Activated naive CD4-positive, alpha-beta T cell treated with anti-CD3 and anti-CD28 coated beads, Interleukin-2, amount 10 ng/mL, durations not matched to agents 7 days and 5 days (primary cell): ENCODE results near the gene LRSAM1.

Experiments used
- CTCF ChIA-PET: fragments of 350-600 bp; sonication (Branson Sonifier 250); formaldehyde crosslinking; loops from one replicate; lab custom pipeline; 2021; ENCODE audit warnings: antibody characterized with exemption; lab: Charles Lee
- DNase-seq: peaks from one replicate; pipeline ENCODE4 v3.0.0-alpha.2; 2020
- H3K27ac Mint-ChIP-seq: one replicate; pipeline ENCODE4 v1.8.0; 2021; ENCODE audit warnings: mild to moderate bottlenecking, moderate library complexity, mixed read lengths
- H3K27me3 Mint-ChIP-seq: one replicate; pipeline ENCODE4 v1.8.0; 2021; ENCODE audit warnings: mild to moderate bottlenecking, mixed read lengths
- H3K36me3 Mint-ChIP-seq: one replicate; pipeline ENCODE4 v1.8.0; 2021; ENCODE audit warnings: mixed read lengths
- H3K4me1 Mint-ChIP-seq: one replicate; pipeline ENCODE4 v1.8.0; 2021; ENCODE audit warnings: mixed read lengths
- H3K4me3 Mint-ChIP-seq: one replicate; pipeline ENCODE4 v1.8.0; 2021; ENCODE audit warnings: mild to moderate bottlenecking, moderate library complexity, mixed read lengths
- H3K9me3 Mint-ChIP-seq: one replicate; pipeline ENCODE4 v1.8.0; 2021; ENCODE audit warnings: mixed read lengths

Gene LRSAM1

GRCh38 chr9:127526655-127527559 is 75.6 kb downstream of the LRSAM1 start:
- no peak for DNase-seq
- Mint-ChIP-seq H3K4me1 (peaks cover 4% of the 10 kb centered on the region), H3K36me3 (peaks cover 65% of the 10 kb centered on the region), H3K27ac (peak overlapping the region; percentile 8), H3K27me3 (no peaks in the 10 kb centered on the region), H3K9me3 (peaks cover 30% of the 10 kb centered on the region), H3K4me3 (no peak overlapping the region)
- CTCF ChIA-PET, result interaction anchor here (0.8 to 2.4 kb wide), 7 partner anchors 10 to 207 kb away, joined by 3 to 20 read pairs (median 5); partner anchors contain the start of gene TOR2A

- DNase-seq, result no peak
- CTCF ChIA-PET, result interaction anchor here (1.0 to 1.5 kb wide), 3 partner anchors 55 to 58 kb away, joined by 3 read pairs; no protein-coding TSS in a partner anchor
- Mint-ChIP-seq H3K27me3 (no peaks in the 10 kb centered on the region), H3K36me3 (peaks cover 62% of the 10 kb centered on the region), H3K9me3 (peaks cover 30% of the 10 kb centered on the region), H3K27ac (no peak overlapping the region), H3K4me1 (peaks cover 2% of the 10 kb centered on the region), H3K4me3 (no peak overlapping the region)
These were observed 76.4 kb downstream of the LRSAM1 start for GRCh38 chr9:127527560-127528268.

GRCh38 chr9:127528422-127529251 is 77.3 kb downstream of the LRSAM1 start:
- Mint-ChIP-seq H3K9me3 (peaks cover 22% of the 10 kb centered on the region), H3K4me3 (no peak overlapping the region), H3K4me1 (no peaks in the 10 kb centered on the region), H3K27ac (no peak overlapping the region), H3K27me3 (no peaks in the 10 kb centered on the region), H3K36me3 (peaks cover 54% of the 10 kb centered on the region)
- CTCF ChIA-PET, result interaction anchor here (1.0 to 1.5 kb wide), 3 partner anchors 54 to 57 kb away, joined by 3 read pairs; no protein-coding TSS in a partner anchor
- no peak for DNase-seq

- no peak for DNase-seq
- no peaks in the 10 kb centered on the region for H3K4me1 Mint-ChIP-seq
- peaks cover 16% of the 10 kb centered on the region for H3K9me3 Mint-ChIP-seq
- H3K27ac Mint-ChIP-seq, result peak overlapping the region; percentile 58
- no peaks in the 10 kb centered on the region for H3K27me3 Mint-ChIP-seq
- peaks cover 46% of the 10 kb centered on the region for H3K36me3 Mint-ChIP-seq
- no peak overlapping the region for H3K4me3 Mint-ChIP-seq
- CTCF ChIA-PET, result no interaction called here
These were observed 78.4 kb downstream of the LRSAM1 start for GRCh38 chr9:127529671-127530070.

GRCh38 chr9:127530206-127530941 is 79.1 kb downstream of the LRSAM1 start:
- H3K9me3 Mint-ChIP-seq, result peaks cover 9% of the 10 kb centered on the region
- DNase-seq, result no peak
- peak overlapping the region; percentile 58 for H3K27ac Mint-ChIP-seq
- H3K4me1 Mint-ChIP-seq, result no peaks in the 10 kb centered on the region
- no peaks in the 10 kb centered on the region for H3K27me3 Mint-ChIP-seq
- CTCF ChIA-PET, result no interaction called here
- H3K36me3 Mint-ChIP-seq, result peaks cover 42% of the 10 kb centered on the region
- H3K4me3 Mint-ChIP-seq, result no peak overlapping the region

- Mint-ChIP-seq H3K9me3 (peaks cover under 1% of the 10 kb centered on the region), H3K27me3 (no peaks in the 10 kb centered on the region), H3K27ac (no peak overlapping the region), H3K36me3 (peaks cover 31% of the 10 kb centered on the region), H3K4me1 (no peaks in the 10 kb centered on the region), H3K4me3 (no peak overlapping the region)
- DNase-seq, result no peak
- CTCF ChIA-PET, result interaction anchor here (1.3 kb wide), 1 partner anchor 203 kb away, joined by 3 read pairs; the partner anchor contains the start of gene TOR2A
These were observed 80.4 kb downstream of the LRSAM1 start for GRCh38 chr9:127531676-127532075.

GRCh38 chr9:127534250-127534906 is 83.1 kb downstream of the LRSAM1 start:
- Mint-ChIP-seq H3K27me3 (no peaks in the 10 kb centered on the region), H3K9me3 (no peaks in the 10 kb centered on the region), H3K4me3 (no peak overlapping the region), H3K36me3 (peaks cover 17% of the 10 kb centered on the region), H3K4me1 (no peaks in the 10 kb centered on the region), H3K27ac (no peak overlapping the region)
- CTCF ChIA-PET, result interaction anchor here (1.1 kb wide), 1 partner anchor 47 kb away, joined by 3 read pairs; no protein-coding TSS in a partner anchor
- no peak for DNase-seq

GRCh38 chr9:127534931-127535330 is 83.6 kb downstream of the LRSAM1 start:
- no peaks in the 10 kb centered on the region for H3K27me3 Mint-ChIP-seq
- peaks cover 15% of the 10 kb centered on the region for H3K36me3 Mint-ChIP-seq
- H3K9me3 Mint-ChIP-seq, result no peaks in the 10 kb centered on the region
- H3K4me1 Mint-ChIP-seq, result peaks cover under 1% of the 10 kb centered on the region
- H3K27ac Mint-ChIP-seq, result no peak overlapping the region
- DNase-seq, result no peak
- H3K4me3 Mint-ChIP-seq, result no peak overlapping the region
- CTCF ChIA-PET, result no interaction called here

- no peak for DNase-seq
- H3K27me3 Mint-ChIP-seq, result no peaks in the 10 kb centered on the region
- H3K27ac Mint-ChIP-seq, result peak overlapping the region; percentile 60
- no peaks in the 10 kb centered on the region for H3K9me3 Mint-ChIP-seq
- peaks cover 12% of the 10 kb centered on the region for H3K36me3 Mint-ChIP-seq
- CTCF ChIA-PET, result no interaction called here
- H3K4me3 Mint-ChIP-seq, result no peak overlapping the region
- peaks cover 3% of the 10 kb centered on the region for H3K4me1 Mint-ChIP-seq
These were observed 84.1 kb downstream of the LRSAM1 start for GRCh38 chr9:127535396-127535795.

GRCh38 chr9:127535834-127536233 is 84.5 kb downstream of the LRSAM1 start:
- CTCF ChIA-PET, result interaction anchor here (1.1 to 1.8 kb wide), 2 partner anchors 10 to 20 kb away, joined by 4 to 5 read pairs; no protein-coding TSS in a partner anchor
- Mint-ChIP-seq H3K4me3 (no peak overlapping the region), H3K4me1 (peaks cover 4% of the 10 kb centered on the region), H3K36me3 (peaks cover 12% of the 10 kb centered on the region), H3K9me3 (no peaks in the 10 kb centered on the region), H3K27me3 (no peaks in the 10 kb centered on the region), H3K27ac (peak overlapping the region; percentile 60)
- no peak for DNase-seq

GRCh38 chr9:127536499-127536898 is 85.2 kb downstream of the LRSAM1 start:
- DNase-seq, result no peak
- Mint-ChIP-seq H3K36me3 (peaks cover 11% of the 10 kb centered on the region), H3K9me3 (no peaks in the 10 kb centered on the region), H3K27ac (no peak overlapping the region), H3K4me3 (no peak overlapping the region), H3K4me1 (peaks cover 7% of the 10 kb centered on the region), H3K27me3 (no peaks in the 10 kb centered on the region)
- CTCF ChIA-PET, result interaction anchor here (1.1 to 1.8 kb wide), 2 partner anchors 10 to 20 kb away, joined by 4 to 5 read pairs; no protein-coding TSS in a partner anchor

GRCh38 chr9:127537014-127537413 is 85.7 kb downstream of the LRSAM1 start:
- Mint-ChIP-seq H3K4me1 (peaks cover 7% of the 10 kb centered on the region), H3K36me3 (peaks cover 6% of the 10 kb centered on the region), H3K9me3 (no peaks in the 10 kb centered on the region), H3K27ac (no peak overlapping the region), H3K4me3 (no peak overlapping the region), H3K27me3 (no peaks in the 10 kb centered on the region)
- no peak for DNase-seq
- CTCF ChIA-PET, result interaction anchor here (1.1 to 1.8 kb wide), 2 partner anchors 11 to 19 kb away, joined by 4 to 5 read pairs; no protein-coding TSS in a partner anchor
